Trophoblast cell (in vitro differentiated cells and primary cell): ENCODE results near the gene CPOX.

ENCODE experiments used
- DNase-seq, 2 donors: peaks; one replicate each; pipeline ENCODE4 v3.0.0-alpha.2; 2016
- H2AFZ ChIP-seq: 2 replicates; pipeline ENCODE4 v1.6.1; 2013; ENCODE audit warnings: low read length, moderate library complexity, mild to moderate bottlenecking; ENCODE audit not compliant: insufficient read depth, poor library complexity
- H2AK5ac ChIP-seq: 2 replicates; pipeline ENCODE4 v1.6.1; 2013; ENCODE audit warnings: mild to moderate bottlenecking, low read length
- H2BK120ac ChIP-seq: 2 replicates; pipeline ENCODE4 v1.6.1; 2013; ENCODE audit warnings: low read length, mild to moderate bottlenecking, moderate library complexity; ENCODE audit not compliant: insufficient read depth, poor library complexity
- H2BK12ac ChIP-seq: 2 replicates; pipeline ENCODE4 v1.6.1; 2013; ENCODE audit warnings: mild to moderate bottlenecking, low read length, moderate library complexity
- H2BK5ac ChIP-seq: 2 replicates; pipeline ENCODE4 v1.6.1; 2013; ENCODE audit warnings: low read length, low read depth, moderate library complexity, mild to moderate bottlenecking; ENCODE audit not compliant: poor library complexity
- H3K14ac ChIP-seq: 2 replicates; pipeline ENCODE4 v1.6.1; 2013; ENCODE audit warnings: mild to moderate bottlenecking, low read length
- H3K18ac ChIP-seq: 2 replicates; pipeline ENCODE4 v1.6.1; 2013; ENCODE audit warnings: mild to moderate bottlenecking, low read length
- H3K23ac ChIP-seq: 2 replicates; pipeline ENCODE4 v1.6.1; 2013; ENCODE audit warnings: low read length
- H3K27ac ChIP-seq: 2 replicates; pipeline ENCODE4 v1.5.1; 2013; ENCODE audit warnings: low read depth, mild to moderate bottlenecking, inconsistent platforms, low read length, moderate library complexity
- H3K27me3 ChIP-seq: 2 replicates; pipeline ENCODE4 v1.6.1; 2013; ENCODE audit warnings: inconsistent platforms, mild to moderate bottlenecking, low read length, moderate library complexity; ENCODE audit not compliant: insufficient read depth
- H3K36me3 ChIP-seq, 2 experiments: 1 replicate in 1 of 2; 2 replicates in 1 of 2; pipeline ENCODE4 v1.6.1; 2013; ENCODE audit warnings: low read length in 2 of 2, mild to moderate bottlenecking in 2 of 2, moderate library complexity in 1 of 2; ENCODE audit not compliant: insufficient read depth in 2 of 2, control insufficient read depth in 1 of 2
- H3K4ac ChIP-seq: 2 replicates; pipeline ENCODE4 v1.6.1; 2013; ENCODE audit warnings: low read depth, mild to moderate bottlenecking, low read length, moderate library complexity
- H3K4me1 ChIP-seq, 2 experiments: 1 replicate in 1 of 2; 2 replicates in 1 of 2; pipeline ENCODE4 v1.6.1; 2013; ENCODE audit warnings: low read length in 2 of 2, mild to moderate bottlenecking in 2 of 2, moderate library complexity in 1 of 2; ENCODE audit not compliant: insufficient read depth in 2 of 2, control insufficient read depth in 1 of 2
- H3K4me2 ChIP-seq: 2 replicates; pipeline ENCODE4 v1.6.1; 2013; ENCODE audit warnings: inconsistent platforms, mild to moderate bottlenecking, low read length, moderate library complexity
- H3K4me3 ChIP-seq: 2 replicates; pipeline ENCODE4 v1.5.1; 2013; ENCODE audit warnings: mild to moderate bottlenecking, low read depth, low read length, inconsistent platforms
- H3K79me1 ChIP-seq: one replicate; pipeline ENCODE4 v1.6.1; 2013; ENCODE audit warnings: low read length
- H3K79me2 ChIP-seq: 2 replicates; pipeline ENCODE4 v1.6.1; 2013; ENCODE audit warnings: low read length, mild to moderate bottlenecking; ENCODE audit not compliant: control insufficient read depth, insufficient read depth, poor library complexity
- H3K9ac ChIP-seq: 2 replicates; pipeline ENCODE4 v1.6.1; 2013; ENCODE audit warnings: mild to moderate bottlenecking, low read length
- H3K9me3 ChIP-seq: 2 replicates; pipeline ENCODE4 v1.6.1; 2013; ENCODE audit warnings: low read depth, mild to moderate bottlenecking, control low read depth, inconsistent platforms, low read length; ENCODE audit not compliant: insufficient read depth
- H4K12ac ChIP-seq: 2 replicates; pipeline ENCODE4 v1.6.1; 2013; ENCODE audit warnings: low read depth, mild to moderate bottlenecking, low read length, moderate library complexity
- H4K8ac ChIP-seq: 2 replicates; pipeline ENCODE4 v1.6.1; 2013; ENCODE audit warnings: low read depth, mild to moderate bottlenecking, low read length, moderate library complexity
- H4K91ac ChIP-seq: one replicate; pipeline ENCODE4 v1.6.1; 2013; ENCODE audit warnings: low read depth, mild to moderate bottlenecking, low read length, moderate library complexity
- WGBS: extraction: QIAGEN DNeasy Blood & Tissue Kit; methylation state at CpG from one replicate; pipeline ENCODE4 v1.1.7; 2013; ENCODE audit warnings: missing lambda C conversion rate; ENCODE audit not compliant: insufficient read length, insufficient coverage; ENCODE audit errors: extremely low coverage; 5-methylcytosine and 5-hydroxymethylcytosine counted together

Gene CPOX

GRCh38 chr3:98608029-98608428, 14.6 kb upstream of the CPOX start:
- no peak overlapping the region for H4K12ac ChIP-seq
- no peaks in the 10 kb centered on the region for H3K27me3 ChIP-seq
- H3K9me3 ChIP-seq, result no peaks in the 10 kb centered on the region
- H2BK12ac ChIP-seq, result no peak overlapping the region
- no peak overlapping the region for H4K91ac ChIP-seq
- no peak overlapping the region for H3K9ac ChIP-seq
- no peak overlapping the region for H3K4me3 ChIP-seq
- H3K14ac ChIP-seq, result no peak overlapping the region
- no peaks in the 10 kb centered on the region for H3K79me1 ChIP-seq
- H3K36me3 ChIP-seq, result no peaks in the 10 kb centered on the region
- no peak overlapping the region for H2AFZ ChIP-seq
- H3K4me2 ChIP-seq, result no peak overlapping the region
- H3K27ac ChIP-seq, result no peak overlapping the region
- H2AK5ac ChIP-seq, result no peak overlapping the region
- no peak for DNase-seq
- no peak overlapping the region for H2BK5ac ChIP-seq
- H3K23ac ChIP-seq, result no peak overlapping the region
- no peaks in the 10 kb centered on the region for H3K79me2 ChIP-seq
- H3K4me1 ChIP-seq, result peaks cover 0 to under 1% of the 10 kb centered on the region in 2 experiments
- no peak overlapping the region for H2BK120ac ChIP-seq
- no peak overlapping the region for H3K4ac ChIP-seq
- no peak overlapping the region for H3K18ac ChIP-seq
- no CpG with 5 or more reads among the region's 2 CpGs for WGBS
- no peak overlapping the region for H4K8ac ChIP-seq

- Histone ChIP-seq H3K9ac (no peak overlapping the region), H4K12ac (no peak overlapping the region), H3K9me3 (no peaks in the 10 kb centered on the region), H3K14ac (no peak overlapping the region), H3K18ac (no peak overlapping the region), H2BK120ac (no peak overlapping the region), H3K4me3 (no peak overlapping the region), H3K27me3 (no peaks in the 10 kb centered on the region), H3K27ac (no peak overlapping the region), H4K8ac (no peak overlapping the region), H2AFZ (no peak overlapping the region), H2BK12ac (no peak overlapping the region), H3K4me1 (no peaks in the 10 kb centered on the region), H3K79me1 (no peaks in the 10 kb centered on the region), H3K79me2 (no peaks in the 10 kb centered on the region), H4K91ac (no peak overlapping the region), H2BK5ac (no peak overlapping the region), H3K23ac (no peak overlapping the region), H3K36me3 (no peaks in the 10 kb centered on the region), H2AK5ac (no peak overlapping the region), H3K4me2 (no peak overlapping the region), H3K4ac (no peak overlapping the region)
- no peak for DNase-seq
Measured at GRCh38 chr3:98603580-98603979, 10.2 kb upstream of the CPOX start.

DNA sequence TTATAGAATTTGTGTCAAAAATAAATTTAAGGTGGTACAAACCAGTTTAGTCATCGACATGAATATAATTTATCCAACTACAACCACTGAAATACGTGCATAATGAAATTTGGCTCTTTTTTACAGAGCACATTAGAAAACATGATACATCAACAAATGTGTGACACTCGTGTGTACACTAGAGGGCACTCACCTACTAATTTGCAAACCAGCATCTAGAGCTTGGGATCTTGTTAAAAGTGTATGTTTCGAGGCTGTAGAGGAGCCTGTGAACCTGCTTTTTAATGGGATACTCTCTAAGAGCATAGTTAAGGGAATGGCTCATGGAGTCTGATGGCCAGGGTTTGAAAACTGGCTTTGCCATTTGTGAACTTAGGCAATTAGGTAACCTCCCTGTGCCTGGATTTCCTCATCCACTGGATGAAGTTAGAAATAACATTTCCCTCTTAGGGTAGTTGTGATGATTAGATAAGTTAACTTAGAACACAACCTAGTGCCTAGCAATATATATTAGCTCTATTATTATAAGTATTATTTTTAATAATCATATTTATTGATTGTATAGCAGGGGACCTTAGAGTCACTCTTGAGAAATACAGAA, 8.8 kb upstream of the CPOX start:
- Histone ChIP-seq H3K27ac (no peak overlapping the region), H3K14ac (no peak overlapping the region), H2AFZ (no peak overlapping the region), H3K27me3 (no peaks in the 10 kb centered on the region), H3K36me3 (no peaks in the 10 kb centered on the region), H2BK120ac (no peak overlapping the region), H3K18ac (no peak overlapping the region), H3K9ac (no peak overlapping the region), H3K9me3 (no peaks in the 10 kb centered on the region), H4K12ac (no peak overlapping the region), H2AK5ac (no peak overlapping the region), H2BK5ac (no peak overlapping the region), H3K4ac (no peak overlapping the region), H3K4me3 (no peak overlapping the region), H3K23ac (no peak overlapping the region), H3K79me1 (no peaks in the 10 kb centered on the region), H3K4me1 (no peaks in the 10 kb centered on the region), H4K8ac (no peak overlapping the region), H3K4me2 (no peak overlapping the region), H3K79me2 (no peaks in the 10 kb centered on the region), H4K91ac (no peak overlapping the region), H2BK12ac (no peak overlapping the region)
- peak; percentile 41 to 83 for DNase-seq
- WGBS, result no CpG with 5 or more reads among the region's 4 CpGs

DNA sequence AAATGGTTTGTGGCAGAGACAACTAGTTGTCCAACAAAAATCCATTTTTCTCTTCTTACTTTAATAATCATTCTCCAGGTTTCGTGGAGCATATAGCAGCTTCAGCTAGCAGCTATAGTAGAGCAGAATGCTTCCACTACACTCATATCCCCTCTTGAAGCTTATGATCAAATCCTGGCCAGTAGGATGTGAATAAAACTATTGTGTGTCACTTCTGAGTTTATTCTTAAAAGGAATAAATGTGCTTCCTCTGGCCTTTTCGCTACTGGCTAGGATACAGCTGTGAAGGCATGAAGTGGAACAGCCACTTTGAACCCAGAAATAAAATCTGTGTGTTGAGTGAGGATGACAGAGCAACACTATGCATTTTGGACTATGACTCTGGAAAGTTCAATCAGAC, 7.8 kb upstream of the CPOX start:
- Histone ChIP-seq H2AK5ac (no peak overlapping the region), H3K27ac (no peak overlapping the region), H3K9ac (no peak overlapping the region), H4K8ac (no peak overlapping the region), H3K4me1 (no peaks in the 10 kb centered on the region), H2BK120ac (no peak overlapping the region), H2BK5ac (no peak overlapping the region), H3K23ac (no peak overlapping the region), H3K18ac (no peak overlapping the region), H3K14ac (no peak overlapping the region), H2BK12ac (no peak overlapping the region), H4K12ac (no peak overlapping the region), H3K79me2 (no peaks in the 10 kb centered on the region), H3K36me3 (no peaks in the 10 kb centered on the region), H3K4me2 (no peak overlapping the region), H4K91ac (no peak overlapping the region), H3K9me3 (no peaks in the 10 kb centered on the region), H3K27me3 (no peaks in the 10 kb centered on the region), H2AFZ (no peak overlapping the region), H3K79me1 (no peaks in the 10 kb centered on the region), H3K4me3 (no peak overlapping the region), H3K4ac (no peak overlapping the region)
- no peak for DNase-seq
- WGBS, result no CpG with 5 or more reads among the region's 2 CpGs
